NOMO-1 (cell line): ENCODE measurements around the gene PPP1R12A.
"Not testable (repeated sequence)": the region's sequence is repeated elsewhere in the genome, so short reads cannot be mapped to it uniquely, and the experiment has no call there.

ENCODE experiments used
- DNase-seq, 2 experiments: peaks; one replicate each; lab custom pipeline; 2025; ENCODE audit not compliant: unreplicated experiment in 2 of 2; lab: John Stamatoyannopoulos, UW

The PPP1R12A gene

GRCh38 chr12:79847417-79847816, 87.5 kb downstream of the PPP1R12A start:
- DNase-seq = no peak

- DNase-seq = no peak
Observed at GRCh38 chr12:79844693-79845092, 90.2 kb downstream of the PPP1R12A start.

GRCh38 chr12:79843978-79844377, 90.9 kb downstream of the PPP1R12A start:
- DNase-seq = no peak

GRCh38 chr12:79842630-79843029, 92.3 kb downstream of the PPP1R12A start:
- DNase-seq = no peak

GRCh38 chr12:79841878-79842265, 93.0 kb downstream of the PPP1R12A start:
- no peak for DNase-seq

GRCh38 chr12:79841248-79841877, 93.5 kb downstream of the PPP1R12A start:
- DNase-seq = no peak

- DNase-seq = no peak
Observed at GRCh38 chr12:79838359-79838758, 96.5 kb downstream of the PPP1R12A start.

- no peak for DNase-seq
Observed at GRCh38 chr12:79837575-79837974, 97.3 kb downstream of the PPP1R12A start.

GRCh38 chr12:79835377-79835843, 99.5 kb downstream of the PPP1R12A start:
- DNase-seq = no peak

- DNase-seq = no peak
Observed at GRCh38 chr12:79834712-79835376, 100.1 kb downstream of the PPP1R12A start.

GRCh38 chr12:79830440-79830839, 104.5 kb downstream of the PPP1R12A start:
- no peak for DNase-seq

GRCh38 chr12:79828924-79829323, 106.0 kb downstream of the PPP1R12A start:
- no peak for DNase-seq

GRCh38 chr12:79827484-79827883, 107.4 kb downstream of the PPP1R12A start:
- no peak for DNase-seq

GRCh38 chr12:79826267-79827128, 108.4 kb downstream of the PPP1R12A start:
- DNase-seq = no peak

GRCh38 chr12:79822475-79822874, 112.4 kb downstream of the PPP1R12A start:
- no peak for DNase-seq

- no peak for DNase-seq
Observed at GRCh38 chr12:79818856-79819255, 116.0 kb downstream of the PPP1R12A start.

GRCh38 chr12:79784366-79785065, 150.4 kb downstream of the PPP1R12A start:
- DNase-seq = not testable (repeated sequence)

GRCh38 chr12:79782172-79782900, 152.6 kb downstream of the PPP1R12A start:
- no peak for DNase-seq

GRCh38 chr12:79778802-79779448, 156.0 kb downstream of the PPP1R12A start:
- DNase-seq = no peak

GRCh38 chr12:79776111-79776510, 158.8 kb downstream of the PPP1R12A start:
- DNase-seq = no peak
